ENCODE data around the gene BUB1. TPM values are rescaled to one million over a fixed set of nuclear protein-coding genes. Genes with fewer than 3 reads are reported as not detected.
A peak's percentile ranks its signal among the peaks of the same experiment; 100 is the strongest.

The BUB1 gene
- total and polyA plus RNA-seq, 9 of the 15 experiments (the other 6 are each of a cell fraction or from before 2014, with no cell fraction given), result 73.4 to 247 (median 118) TPM

DNA sequence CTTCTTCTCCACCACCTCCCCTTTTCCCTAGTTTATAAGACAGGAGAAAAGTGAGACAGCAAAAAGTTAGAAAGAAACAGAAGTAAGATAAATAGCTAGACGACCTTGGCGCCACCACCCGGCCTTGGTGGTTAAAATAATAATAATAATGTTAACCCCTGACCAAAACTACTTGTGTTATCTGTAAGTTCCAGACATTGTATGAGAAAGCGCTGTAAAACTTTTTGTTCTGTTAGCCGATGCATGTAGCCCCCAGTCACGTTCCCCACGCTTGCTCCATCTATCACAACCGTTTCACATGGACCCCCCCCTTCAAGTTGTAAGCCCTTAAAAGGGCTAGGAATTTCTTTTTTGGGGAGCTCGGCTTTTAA is 1.5 kb upstream of the BUB1 start (continued):
- TF ChIP-seq ZNF184 (CRISPR knock-in tag; IDR thresholded peaks at IDR 0.05), result no peak
- TF ChIP-seq SETDB1 (IDR thresholded peaks at IDR 0.05; ENCODE audit: low read length), result no peak
- peak; percentile 49 for TF ChIP-seq FOSL1 (tag; conservative IDR thresholded peaks at IDR 0.05)
- 0 out of 2 replicates have a peak, but pooled peaks have one; percentile 47 for TF ChIP-seq FOXM1 (IDR thresholded peaks at IDR 0.05; ENCODE audit: low read depth)
- TF ChIP-seq FOXM1 (CRISPR knock-in tag; IDR thresholded peaks at IDR 0.05; ENCODE audit: low read depth), result no peak
- peak; percentile 80 for TF ChIP-seq SMARCA4 (IDR thresholded peaks at IDR 0.05)
- TF ChIP-seq MAZ (CRISPR knock-in tag; conservative IDR thresholded peaks at IDR 0.05 in 1 of 2, IDR thresholded peaks at IDR 0.05 in 1 of 2), result 0 out of 4 replicates have a peak, but pooled peaks of 1 of the 2 experiments have one; percentile 37
- peak; percentile 67 for TF ChIP-seq CBFA2T2 (conservative IDR thresholded peaks at IDR 0.05)
- TF ChIP-seq TBL1XR1 (IDR thresholded peaks at IDR 0.05; ENCODE audit: low read length in 2 of 2), result peak in 1 of 2 experiments; percentile 47; a peak in 2 of 4 replicates
- no peak for TF ChIP-seq ERF (CRISPR knock-in tag; IDR thresholded peaks at IDR 0.05)
- peak; percentile 57; the same call in 1 of the 2 replicates for TF ChIP-seq SMARCE1 (IDR thresholded peaks at IDR 0.05)
- TF ChIP-seq, protein P1, sequence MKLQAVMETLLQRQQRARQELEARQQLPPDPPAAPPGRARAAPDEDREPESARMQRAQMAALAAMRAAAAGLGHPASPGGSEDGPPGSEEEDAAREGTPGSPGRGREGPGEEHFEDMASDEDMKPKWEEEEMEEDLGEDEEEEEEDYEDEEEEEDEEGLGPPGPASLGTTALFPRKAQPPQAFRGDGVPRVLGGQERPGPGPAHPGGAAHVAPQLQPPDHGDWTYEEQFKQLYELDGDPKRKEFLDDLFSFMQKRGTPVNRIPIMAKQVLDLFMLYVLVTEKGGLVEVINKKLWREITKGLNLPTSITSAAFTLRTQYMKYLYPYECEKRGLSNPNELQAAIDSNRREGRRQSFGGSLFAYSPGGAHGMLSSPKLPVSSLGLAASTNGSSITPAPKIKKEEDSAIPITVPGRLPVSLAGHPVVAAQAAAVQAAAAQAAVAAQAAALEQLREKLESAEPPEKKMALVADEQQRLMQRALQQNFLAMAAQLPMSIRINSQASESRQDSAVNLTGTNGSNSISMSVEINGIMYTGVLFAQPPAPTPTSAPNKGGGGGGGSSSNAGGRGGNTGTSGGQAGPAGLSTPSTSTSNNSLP (IDR thresholded peaks at IDR 0.05; ENCODE audit: borderline replicate concordance, low read depth, low read length), result peak; percentile 61; the same call in 1 of the 2 replicates
- peak; percentile 21; the same call in 1 of the 2 replicates for TF ChIP-seq MTA1 (IDR thresholded peaks at IDR 0.05; ENCODE audit: borderline replicate concordance)
- TF ChIP-seq POLR2B (IDR thresholded peaks at IDR 0.05; ENCODE audit: low read depth, partially characterized antibody), result no peak
- no peak for TF ChIP-seq ZC3H11A (IDR thresholded peaks at IDR 0.05; ENCODE audit: low read depth, low read length)
- peak; percentile 59 for TF ChIP-seq MAFF (IDR thresholded peaks at IDR 0.05; ENCODE audit: low read length)
- TF ChIP-seq ATF7 (IDR thresholded peaks at IDR 0.05), result peak; percentile 17; the same call in 1 of the 2 replicates
- 0 out of 4 replicates have a peak, but pooled peaks of 1 of the 2 experiments have one; percentile 10 for TF ChIP-seq NONO (IDR thresholded peaks at IDR 0.05; ENCODE audit: low read depth in 2 of 2, low read length in 1 of 2)
- 0 out of 2 replicates have a peak, but pooled peaks have one; percentile 13 for TF ChIP-seq ZNF395 (CRISPR knock-in tag; IDR thresholded peaks at IDR 0.05)
- 0 out of 2 replicates have a peak, but pooled peaks have one; percentile 34 for TF ChIP-seq ZBTB7A (IDR thresholded peaks at IDR 0.05; ENCODE audit: borderline replicate concordance, control insufficient read depth, low read depth, low read length)
- TF ChIP-seq, protein P2, sequence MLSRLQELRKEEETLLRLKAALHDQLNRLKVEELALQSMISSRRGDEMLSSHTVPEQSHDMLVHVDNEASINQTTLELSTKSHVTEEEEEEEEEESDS (CRISPR knock-in tag; IDR thresholded peaks at IDR 0.05), result no peak
- TF ChIP-seq MTA2 (IDR thresholded peaks at IDR 0.05; ENCODE audit: low read depth), result peak; percentile 69; the same call in 1 of the 2 replicates
- TF ChIP-seq, protein P3, sequence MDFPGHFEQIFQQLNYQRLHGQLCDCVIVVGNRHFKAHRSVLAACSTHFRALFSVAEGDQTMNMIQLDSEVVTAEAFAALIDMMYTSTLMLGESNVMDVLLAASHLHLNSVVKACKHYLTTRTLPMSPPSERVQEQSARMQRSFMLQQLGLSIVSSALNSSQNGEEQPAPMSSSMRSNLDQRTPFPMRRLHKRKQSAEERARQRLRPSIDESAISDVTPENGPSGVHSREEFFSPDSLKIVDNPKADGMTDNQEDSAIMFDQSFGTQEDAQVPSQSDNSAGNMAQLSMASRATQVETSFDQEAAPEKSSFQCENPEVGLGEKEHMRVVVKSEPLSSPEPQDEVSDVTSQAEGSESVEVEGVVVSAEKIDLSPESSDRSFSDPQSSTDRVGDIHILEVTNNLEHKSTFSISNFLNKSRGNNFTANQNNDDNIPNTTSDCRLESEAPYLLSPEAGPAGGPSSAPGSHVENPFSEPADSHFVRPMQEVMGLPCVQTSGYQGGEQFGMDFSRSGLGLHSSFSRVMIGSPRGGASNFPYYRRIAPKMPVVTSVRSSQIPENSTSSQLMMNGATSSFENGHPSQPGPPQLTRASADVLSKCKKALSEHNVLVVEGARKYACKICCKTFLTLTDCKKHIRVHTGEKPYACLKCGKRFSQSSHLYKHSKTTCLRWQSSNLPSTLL (IDR thresholded peaks at IDR 0.05), result no peak
- 0 out of 4 replicates have a peak, but pooled peaks of 1 of the 2 experiments have one; percentile 40 for TF ChIP-seq ARNT (IDR thresholded peaks at IDR 0.05)

All from K562 (cell line).